Activated CD4-positive, alpha-beta memory T cell treated with anti-CD3 and anti-CD28 coated beads, Interleukin-2, amount 10 ng/mL, durations not matched to agents 7 days and 5 days (primary cell): ENCODE results near the gene KATNAL1. TPM values are rescaled to one million over a fixed set of nuclear protein-coding genes. Genes with fewer than 3 reads are reported as not detected.
"Not testable (repeated sequence)": the region's sequence is repeated elsewhere in the genome, so short reads cannot be mapped to it uniquely, and the experiment has no call there.

Experiments
- CTCF ChIA-PET: fragments of 350-600 bp; sonication (Branson Sonifier 250); formaldehyde crosslinking; loops from one replicate; lab custom pipeline; 2021; ENCODE audit warnings: antibody characterized with exemption, inconsistent platforms; lab: Charles Lee
- POLR2A ChIA-PET: fragments of 350-600 bp; sonication (Branson Sonifier 250); formaldehyde crosslinking; loops from one replicate; lab custom pipeline; 2021; ENCODE audit warnings: antibody characterized with exemption; lab: Charles Lee
- DNase-seq: peaks from one replicate; pipeline ENCODE4 v3.0.0-alpha.2; 2020
- H3K27ac Mint-ChIP-seq: one replicate; pipeline ENCODE4 v1.8.0; 2021; ENCODE audit warnings: mild to moderate bottlenecking, mixed read lengths
- H3K27me3 Mint-ChIP-seq: one replicate; pipeline ENCODE4 v1.8.0; 2021; ENCODE audit warnings: mixed read lengths
- H3K36me3 Mint-ChIP-seq: one replicate; pipeline ENCODE4 v1.8.0; 2021; ENCODE audit warnings: low read depth, mixed read lengths
- H3K4me1 Mint-ChIP-seq: one replicate; pipeline ENCODE4 v1.8.0; 2021; ENCODE audit warnings: mixed read lengths
- H3K4me3 Mint-ChIP-seq: one replicate; pipeline ENCODE4 v1.8.0; 2021; ENCODE audit warnings: mild to moderate bottlenecking, mixed read lengths
- H3K9me3 Mint-ChIP-seq: one replicate; pipeline ENCODE4 v1.8.0; 2021; ENCODE audit warnings: mixed read lengths
- total RNA-seq, 2 experiments: library from RNA; stranded (reverse); gene quantifications; one replicate each; pipeline ENCODE4 v1.2.3, GENCODE V29; 2021

The KATNAL1 gene
- total RNA-seq, 2 experiments from 2014 or later = 27.8 to 29.4 TPM

GRCh38 chr13:30307971-30308290, 580 bp upstream of the KATNAL1 start:
- ChIA-PET POLR2A (interaction anchor here (0.7 to 3.4 kb wide), 16 partner anchors 8 to 383 kb away, joined by 3 to 31 read pairs (median 10); partner anchors contain the start of genes HMGB1 and USPL1), CTCF (interaction anchor here (1.0 to 3.4 kb wide), 9 partner anchors 17 to 186 kb away, joined by 3 to 23 read pairs (median 7); no protein-coding TSS in a partner anchor)
- Mint-ChIP-seq H3K4me1 (peaks cover 41% of the 10 kb centered on the region), H3K27me3 (no peaks in the 10 kb centered on the region), H3K27ac (peak overlapping the region; percentile 7), H3K36me3 (peaks cover 7% of the 10 kb centered on the region), H3K9me3 (no peaks in the 10 kb centered on the region), H3K4me3 (peak overlapping the region; percentile 77)
- DNase-seq = no peak

- no peaks in the 10 kb centered on the region for H3K9me3 Mint-ChIP-seq
- H3K36me3 Mint-ChIP-seq = peaks cover 7% of the 10 kb centered on the region
- DNase-seq = peak; percentile 92
- H3K4me1 Mint-ChIP-seq = peaks cover 49% of the 10 kb centered on the region
- peak overlapping the region; percentile 78 for H3K27ac Mint-ChIP-seq
- POLR2A ChIA-PET = interaction anchor here (1.0 to 3.4 kb wide), 28 partner anchors 11 to 456 kb away, joined by 3 to 31 read pairs (median 4); partner anchors contain the start of genes HMGB1, UBL3 and USPL1
- CTCF ChIA-PET = interaction anchor here (0.7 to 2.7 kb wide), 18 partner anchors 29 to 456 kb away, joined by 3 to 17 read pairs (median 3); no protein-coding TSS in a partner anchor
- no peaks in the 10 kb centered on the region for H3K27me3 Mint-ChIP-seq
- peak overlapping the region; percentile 77 for H3K4me3 Mint-ChIP-seq
Measured at GRCh38 chr13:30306762-30307193, 573 bp downstream of the KATNAL1 start.

- Mint-ChIP-seq H3K27ac (peak overlapping the region; percentile 6), H3K36me3 (peaks cover 7% of the 10 kb centered on the region), H3K4me3 (peak overlapping the region; percentile 53), H3K4me1 (peaks cover 49% of the 10 kb centered on the region), H3K9me3 (no peaks in the 10 kb centered on the region), H3K27me3 (no peaks in the 10 kb centered on the region)
- no peak for DNase-seq
- ChIA-PET CTCF (interaction anchor here (2.2 kb wide), 1 partner anchor 173 kb away, joined by 10 read pairs; no protein-coding TSS in a partner anchor), POLR2A (interaction anchor here (1.0 to 3.4 kb wide), 6 partner anchors 13 to 311 kb away, joined by 3 to 22 read pairs (median 16); partner anchors contain the start of gene USPL1)
Measured at GRCh38 chr13:30305456-30305970, 1.8 kb downstream of the KATNAL1 start.

- H3K4me1 Mint-ChIP-seq = peaks cover 45% of the 10 kb centered on the region
- POLR2A ChIA-PET = interaction anchor here (0.6 kb wide), 1 partner anchor 38 kb away, joined by 3 read pairs; no protein-coding TSS in a partner anchor
- H3K27me3 Mint-ChIP-seq = no peaks in the 10 kb centered on the region
- no peak for DNase-seq
- peaks cover 17% of the 10 kb centered on the region for H3K36me3 Mint-ChIP-seq
- CTCF ChIA-PET = interaction anchor here (2.2 kb wide), 1 partner anchor 171 kb away, joined by 10 read pairs; no protein-coding TSS in a partner anchor
- no peak overlapping the region for H3K27ac Mint-ChIP-seq
- no peaks in the 10 kb centered on the region for H3K9me3 Mint-ChIP-seq
- no peak overlapping the region for H3K4me3 Mint-ChIP-seq
Measured at GRCh38 chr13:30303269-30303668, 4.1 kb downstream of the KATNAL1 start.

- Mint-ChIP-seq H3K36me3 (peaks cover 17% of the 10 kb centered on the region), H3K4me3 (no peak overlapping the region), H3K9me3 (no peaks in the 10 kb centered on the region), H3K27me3 (no peaks in the 10 kb centered on the region), H3K4me1 (peaks cover 40% of the 10 kb centered on the region), H3K27ac (no peak overlapping the region)
- ChIA-PET CTCF (no interaction called here), POLR2A (no interaction called here)
- no peak for DNase-seq
Measured at GRCh38 chr13:30301827-30302226, 5.5 kb downstream of the KATNAL1 start.

GRCh38 chr13:30300596-30300995, 6.8 kb downstream of the KATNAL1 start:
- H3K36me3 Mint-ChIP-seq = peaks cover 19% of the 10 kb centered on the region
- no peak overlapping the region for H3K4me3 Mint-ChIP-seq
- H3K4me1 Mint-ChIP-seq = peaks cover 37% of the 10 kb centered on the region
- no peak overlapping the region for H3K27ac Mint-ChIP-seq
- CTCF ChIA-PET = no interaction called here
- H3K9me3 Mint-ChIP-seq = no peaks in the 10 kb centered on the region
- DNase-seq = no peak
- H3K27me3 Mint-ChIP-seq = no peaks in the 10 kb centered on the region
- POLR2A ChIA-PET = no interaction called here

- Mint-ChIP-seq H3K4me3 (no peak overlapping the region), H3K9me3 (no peaks in the 10 kb centered on the region), H3K36me3 (peaks cover 21% of the 10 kb centered on the region), H3K27me3 (no peaks in the 10 kb centered on the region), H3K27ac (no peak overlapping the region), H3K4me1 (peaks cover 29% of the 10 kb centered on the region)
- ChIA-PET POLR2A (interaction anchor here (0.9 to 1.0 kb wide), 2 partner anchors 9 to 26 kb away, joined by 3 read pairs; no protein-coding TSS in a partner anchor), CTCF (no interaction called here)
- no peak for DNase-seq
Measured at GRCh38 chr13:30299786-30300185, 7.6 kb downstream of the KATNAL1 start.

GRCh38 chr13:30295116-30295515, 12.2 kb downstream of the KATNAL1 start:
- H3K36me3 Mint-ChIP-seq = peaks cover 26% of the 10 kb centered on the region
- no peaks in the 10 kb centered on the region for H3K27me3 Mint-ChIP-seq
- POLR2A ChIA-PET = no interaction called here
- H3K4me1 Mint-ChIP-seq = peaks cover 9% of the 10 kb centered on the region
- DNase-seq = no peak
- no peak overlapping the region for H3K4me3 Mint-ChIP-seq
- CTCF ChIA-PET = interaction anchor here (0.6 kb wide), 1 partner anchor 1331 kb away, joined by 3 read pairs; no protein-coding TSS in a partner anchor
- no peak overlapping the region for H3K27ac Mint-ChIP-seq
- H3K9me3 Mint-ChIP-seq = no peaks in the 10 kb centered on the region

- Mint-ChIP-seq H3K4me3 (no peak overlapping the region), H3K4me1 (peaks cover 7% of the 10 kb centered on the region), H3K27me3 (no peaks in the 10 kb centered on the region), H3K36me3 (peaks cover 29% of the 10 kb centered on the region), H3K27ac (no peak overlapping the region), H3K9me3 (no peaks in the 10 kb centered on the region)
- ChIA-PET POLR2A (no interaction called here), CTCF (no interaction called here)
- DNase-seq = no peak
Measured at GRCh38 chr13:30294004-30294403, 13.3 kb downstream of the KATNAL1 start.

- no peak for DNase-seq
- no peaks in the 10 kb centered on the region for H3K27me3 Mint-ChIP-seq
- no peak overlapping the region for H3K4me3 Mint-ChIP-seq
Measured at GRCh38 chr13:30292325-30292724, 15.0 kb downstream of the KATNAL1 start.

GRCh38 chr13:30290812-30291436, 16.4 kb downstream of the KATNAL1 start:
- POLR2A ChIA-PET = no interaction called here
- Mint-ChIP-seq H3K27me3 (no peaks in the 10 kb centered on the region), H3K4me3 (no peak overlapping the region)

More at GRCh38 chr13:30292325-30292724, 15.0 kb downstream of the KATNAL1 start:
- Mint-ChIP-seq H3K9me3 (peaks cover under 1% of the 10 kb centered on the region), H3K36me3 (peaks cover 26% of the 10 kb centered on the region), H3K27ac (no peak overlapping the region), H3K4me1 (peaks cover 5% of the 10 kb centered on the region)
- POLR2A ChIA-PET = interaction anchor here (1.3 kb wide), 1 partner anchor 14 kb away, joined by 3 read pairs; no protein-coding TSS in a partner anchor
- CTCF ChIA-PET = no interaction called here

GRCh38 chr13:30289533-30289932, 17.8 kb downstream of the KATNAL1 start:
- no peak overlapping the region for H3K27ac Mint-ChIP-seq
- POLR2A ChIA-PET = no interaction called here
- H3K4me3 Mint-ChIP-seq = no peak overlapping the region
- H3K27me3 Mint-ChIP-seq = no peaks in the 10 kb centered on the region
- DNase-seq = no peak
- CTCF ChIA-PET = interaction anchor here (1.2 kb wide), 1 partner anchor 157 kb away, joined by 3 read pairs; no protein-coding TSS in a partner anchor
- H3K4me1 Mint-ChIP-seq = peaks cover 5% of the 10 kb centered on the region
- peaks cover 44% of the 10 kb centered on the region for H3K36me3 Mint-ChIP-seq
- peaks cover 18% of the 10 kb centered on the region for H3K9me3 Mint-ChIP-seq

More at GRCh38 chr13:30290812-30291436, 16.4 kb downstream of the KATNAL1 start:
- H3K27ac Mint-ChIP-seq = no peak overlapping the region
- H3K4me1 Mint-ChIP-seq = peaks cover 5% of the 10 kb centered on the region
- peaks cover 9% of the 10 kb centered on the region for H3K9me3 Mint-ChIP-seq
- H3K36me3 Mint-ChIP-seq = peaks cover 34% of the 10 kb centered on the region
- CTCF ChIA-PET = interaction anchor here (0.7 kb wide), 1 partner anchor 159 kb away, joined by 3 read pairs; no protein-coding TSS in a partner anchor
- DNase-seq = no peak

- Mint-ChIP-seq H3K36me3 (peaks cover 44% of the 10 kb centered on the region), H3K9me3 (peaks cover 18% of the 10 kb centered on the region)
- H3K4me1 Mint-ChIP-seq, H3K27ac Mint-ChIP-seq, H3K4me3 Mint-ChIP-seq, H3K27me3 Mint-ChIP-seq, CTCF ChIA-PET, POLR2A ChIA-PET, DNase-seq: not testable (repeated sequence)
Measured at GRCh38 chr13:30286059-30286458, 21.3 kb downstream of the KATNAL1 start.
